Measurements from ENCODE around the gene ARPC4.

The ARPC4 gene

GRCh38 chr3:9808345-9809037 is 15.6 kb downstream of the ARPC4 start:
- H3K27me3 ChIP-seq (replicated peaks; ENCODE audit: control insufficient read depth, insufficient read depth, low read length): no peaks in the 10 kb centered on the region
- DNase-seq (ENCODE audit: extremely low read depth, insufficient read length): no peak
- H3K4me3 ChIP-seq (replicated peaks; ENCODE audit: low read depth, low read length): no peak overlapping the region
- H3K36me3 ChIP-seq (ENCODE audit: control insufficient read depth, insufficient read depth, low read length): peaks cover 26% of the 10 kb centered on the region
- TF ChIP-seq CTCF (IDR thresholded peaks at IDR 0.05; ENCODE audit: insufficient read depth, low read length, poor library complexity, severe bottlenecking): peak; percentile 50

- Histone ChIP-seq H3K4me3 (replicated peaks; ENCODE audit: low read depth, low read length) (peak overlapping the region; percentile 64), H3K36me3 (ENCODE audit: control insufficient read depth, insufficient read depth, low read length) (peaks cover 20% of the 10 kb centered on the region), H3K27me3 (replicated peaks; ENCODE audit: control insufficient read depth, insufficient read depth, low read length) (no peaks in the 10 kb centered on the region)
- TF ChIP-seq CTCF (IDR thresholded peaks at IDR 0.05; ENCODE audit: insufficient read depth, low read length, poor library complexity, severe bottlenecking): peak; percentile 5
- DNase-seq (ENCODE audit: extremely low read depth, insufficient read length): no peak
These were observed 16.3 kb downstream of the ARPC4 start for GRCh38 chr3:9809239-9809614.

- peak; percentile 66 for DNase-seq (ENCODE audit: extremely low read depth, insufficient read length)
- peak within 1 kb of the TSS; percentile 64 for H3K4me3 ChIP-seq (replicated peaks; ENCODE audit: low read depth, low read length)
These were observed 16.9 kb downstream of the ARPC4 start, which contains the start of gene TTLL3 for GRCh38 chr3:9809615-9810432. Gene TTLL3 (plus strand): TSS chr3:9810262. CDS start chr3:9810662, 400 bp downstream.

GRCh38 chr3:9810433-9810770 is 17.5 kb downstream of the ARPC4 start:
- Histone ChIP-seq H3K36me3 (ENCODE audit: control insufficient read depth, insufficient read depth, low read length) (peaks cover 12% of the 10 kb centered on the region), H3K27me3 (replicated peaks; ENCODE audit: control insufficient read depth, insufficient read depth, low read length) (no peaks in the 10 kb centered on the region), H3K4me3 (replicated peaks; ENCODE audit: low read depth, low read length) (peak overlapping the region; percentile 64)
- no peak for DNase-seq (ENCODE audit: extremely low read depth, insufficient read length)
- no peak for TF ChIP-seq CTCF (IDR thresholded peaks at IDR 0.05; ENCODE audit: insufficient read depth, low read length, poor library complexity, severe bottlenecking)

More at GRCh38 chr3:9809615-9810432, 16.9 kb downstream of the ARPC4 start, which contains the start of gene TTLL3:
- peaks cover 16% of the 10 kb centered on the region for H3K36me3 ChIP-seq (ENCODE audit: control insufficient read depth, insufficient read depth, low read length)
- H3K27me3 ChIP-seq (replicated peaks; ENCODE audit: control insufficient read depth, insufficient read depth, low read length): no peaks in the 10 kb centered on the region
- no peak for TF ChIP-seq CTCF (IDR thresholded peaks at IDR 0.05; ENCODE audit: insufficient read depth, low read length, poor library complexity, severe bottlenecking)

- no peak for TF ChIP-seq CTCF (IDR thresholded peaks at IDR 0.05; ENCODE audit: insufficient read depth, low read length, poor library complexity, severe bottlenecking)
- no peak for DNase-seq (ENCODE audit: extremely low read depth, insufficient read length)
- no peaks in the 10 kb centered on the region for H3K27me3 ChIP-seq (replicated peaks; ENCODE audit: control insufficient read depth, insufficient read depth, low read length)
- H3K4me3 ChIP-seq (replicated peaks; ENCODE audit: low read depth, low read length): no peak overlapping the region
- peaks cover 9% of the 10 kb centered on the region for H3K36me3 ChIP-seq (ENCODE audit: control insufficient read depth, insufficient read depth, low read length)
These were observed 18.0 kb downstream of the ARPC4 start for GRCh38 chr3:9810846-9811245.
